Body of pancreas (tissue), 4 donors: ENCODE results near the gene ARID1A.

Experiments
- POLR2A ChIP-seq, 3 donors: fragments of 450-650 bp; IDR thresholded peaks; one replicate each; pipeline ENCODE4 v1.6.1; 2016; ENCODE audit warnings: antibody characterized with exemption in 3 of 3, mild to moderate bottlenecking in 2 of 3
- TF ChIP-seq, protein P1 (sequence below), 7 experiments: fragments of 450-650 bp in 4 of 7; fragments of 200-600 bp in 3 of 7; sonication (generic) in 3 of 7; IDR thresholded peaks; one replicate each; pipeline ENCODE4 v1.5.1; 2016 to 2019; ENCODE audit warnings: antibody characterized with exemption in 7 of 7

GRCh38 chr1:26824731-26825130 is 128.9 kb downstream of the ARID1A start:
- no peak for TF ChIP-seq POLR2A (IDR thresholded peaks at IDR 0.05)
- TF ChIP-seq, protein P1, sequence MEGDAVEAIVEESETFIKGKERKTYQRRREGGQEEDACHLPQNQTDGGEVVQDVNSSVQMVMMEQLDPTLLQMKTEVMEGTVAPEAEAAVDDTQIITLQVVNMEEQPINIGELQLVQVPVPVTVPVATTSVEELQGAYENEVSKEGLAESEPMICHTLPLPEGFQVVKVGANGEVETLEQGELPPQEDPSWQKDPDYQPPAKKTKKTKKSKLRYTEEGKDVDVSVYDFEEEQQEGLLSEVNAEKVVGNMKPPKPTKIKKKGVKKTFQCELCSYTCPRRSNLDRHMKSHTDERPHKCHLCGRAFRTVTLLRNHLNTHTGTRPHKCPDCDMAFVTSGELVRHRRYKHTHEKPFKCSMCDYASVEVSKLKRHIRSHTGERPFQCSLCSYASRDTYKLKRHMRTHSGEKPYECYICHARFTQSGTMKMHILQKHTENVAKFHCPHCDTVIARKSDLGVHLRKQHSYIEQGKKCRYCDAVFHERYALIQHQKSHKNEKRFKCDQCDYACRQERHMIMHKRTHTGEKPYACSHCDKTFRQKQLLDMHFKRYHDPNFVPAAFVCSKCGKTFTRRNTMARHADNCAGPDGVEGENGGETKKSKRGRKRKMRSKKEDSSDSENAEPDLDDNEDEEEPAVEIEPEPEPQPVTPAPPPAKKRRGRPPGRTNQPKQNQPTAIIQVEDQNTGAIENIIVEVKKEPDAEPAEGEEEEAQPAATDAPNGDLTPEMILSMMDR (IDR thresholded peaks at IDR 0.05) = no peak
